Middle frontal gyrus (tissue), 1 donor: ENCODE data around the gene MUC5B.
"Not testable (repeated sequence)": the region's sequence is repeated elsewhere in the genome, so short reads cannot be mapped to it uniquely, and the experiment has no call there.

Experiments
- DNase-seq: peaks from one replicate; pipeline ENCODE4 v3.0.0-alpha.2; 2015; ENCODE audit warnings: low spot score; ENCODE audit errors: extremely low spot score

The MUC5B gene

DNA sequence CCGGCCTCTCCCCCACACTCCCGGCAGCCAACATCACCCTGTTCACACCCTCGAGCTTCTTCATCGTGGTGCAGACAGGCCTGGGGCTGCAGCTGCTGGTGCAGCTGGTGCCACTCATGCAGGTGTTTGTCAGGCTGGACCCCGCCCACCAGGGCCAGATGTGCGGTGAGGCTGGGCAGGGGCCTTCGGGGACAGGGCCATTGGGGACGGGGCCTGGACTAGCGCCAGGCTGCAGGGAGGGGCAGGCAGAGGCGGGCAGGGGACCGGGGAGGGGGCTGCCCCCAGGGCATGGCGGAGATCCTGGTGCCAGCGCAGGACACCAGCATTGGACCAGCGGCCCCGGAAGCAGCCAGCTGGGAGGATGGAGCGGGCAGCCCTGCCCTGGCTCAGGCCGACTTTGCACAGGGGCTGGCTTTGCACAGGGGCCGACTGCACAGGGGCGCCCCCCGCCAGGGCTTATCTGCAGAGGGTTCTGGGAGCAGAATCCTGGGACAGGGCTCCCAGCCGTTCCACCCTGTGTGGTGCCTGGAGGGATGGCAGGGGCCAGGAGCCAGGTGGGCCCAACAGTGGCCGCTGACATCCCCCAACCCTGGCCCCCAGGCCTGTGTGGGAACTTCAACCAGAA, 8.6 kb downstream of the MUC5B start:
- no peak for DNase-seq

DNA sequence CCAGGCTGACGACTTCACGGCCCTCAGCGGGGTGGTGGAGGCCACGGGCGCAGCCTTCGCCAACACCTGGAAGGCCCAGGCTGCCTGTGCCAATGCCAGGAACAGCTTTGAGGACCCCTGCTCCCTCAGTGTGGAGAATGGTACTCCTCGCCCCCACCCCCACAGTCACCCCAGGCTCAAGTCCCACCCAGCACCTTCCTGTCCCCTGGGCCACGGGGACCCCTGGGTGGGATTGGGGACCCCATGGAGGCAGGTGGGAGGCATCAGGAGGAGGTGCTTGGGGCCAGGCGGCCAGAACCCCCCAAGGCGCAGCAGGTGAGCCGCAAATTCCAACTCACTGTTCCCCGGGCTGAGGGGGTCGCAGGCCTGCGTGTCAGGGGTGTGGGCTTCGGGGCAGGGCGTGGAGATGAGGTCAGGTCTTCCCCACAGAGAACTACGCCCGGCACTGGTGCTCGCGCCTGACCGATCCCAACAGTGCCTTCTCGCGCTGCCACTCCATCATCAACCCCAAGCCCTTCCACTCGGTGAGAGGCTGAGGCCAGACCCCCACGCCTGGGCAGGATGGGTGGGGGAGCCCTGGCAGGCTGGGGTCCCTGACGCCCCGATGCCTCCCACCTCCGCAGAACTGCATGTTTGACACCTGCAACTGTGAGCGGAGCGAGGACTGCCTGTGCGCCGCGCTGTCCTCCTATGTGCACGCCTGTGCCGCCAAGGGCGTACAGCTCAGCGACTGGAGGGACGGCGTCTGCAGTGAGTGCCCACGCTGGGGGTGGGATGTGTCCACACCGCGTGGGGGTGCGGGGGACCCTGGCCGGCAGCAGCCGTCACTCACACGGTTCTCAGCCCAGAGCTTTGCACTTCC, 9.4 kb downstream of the MUC5B start:
- DNase-seq: no peak

DNA sequence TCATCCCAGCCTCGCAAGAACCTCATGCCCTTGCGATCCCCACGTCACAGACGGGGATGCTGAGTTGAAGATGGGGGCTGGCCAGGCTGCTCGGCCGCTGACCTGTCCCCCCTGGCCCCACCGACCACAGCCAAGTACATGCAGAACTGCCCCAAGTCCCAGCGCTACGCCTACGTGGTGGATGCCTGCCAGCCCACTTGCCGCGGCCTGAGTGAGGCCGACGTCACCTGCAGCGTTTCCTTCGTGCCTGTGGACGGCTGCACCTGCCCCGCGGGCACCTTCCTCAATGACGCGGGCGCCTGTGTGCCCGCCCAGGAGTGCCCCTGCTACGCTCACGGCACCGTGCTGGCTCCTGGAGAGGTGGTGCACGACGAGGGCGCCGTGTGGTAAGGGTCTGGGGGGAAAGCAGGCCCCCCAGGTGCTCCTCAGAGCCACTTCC, 10.0 kb downstream of the MUC5B start:
- DNase-seq: no peak

- no peak for DNase-seq
These were observed 10.6 kb downstream of the MUC5B start for GRCh38 chr11:1233351-1234053.

- no peak for DNase-seq
These were observed 11.3 kb downstream of the MUC5B start for GRCh38 chr11:1234054-1234720.

DNA sequence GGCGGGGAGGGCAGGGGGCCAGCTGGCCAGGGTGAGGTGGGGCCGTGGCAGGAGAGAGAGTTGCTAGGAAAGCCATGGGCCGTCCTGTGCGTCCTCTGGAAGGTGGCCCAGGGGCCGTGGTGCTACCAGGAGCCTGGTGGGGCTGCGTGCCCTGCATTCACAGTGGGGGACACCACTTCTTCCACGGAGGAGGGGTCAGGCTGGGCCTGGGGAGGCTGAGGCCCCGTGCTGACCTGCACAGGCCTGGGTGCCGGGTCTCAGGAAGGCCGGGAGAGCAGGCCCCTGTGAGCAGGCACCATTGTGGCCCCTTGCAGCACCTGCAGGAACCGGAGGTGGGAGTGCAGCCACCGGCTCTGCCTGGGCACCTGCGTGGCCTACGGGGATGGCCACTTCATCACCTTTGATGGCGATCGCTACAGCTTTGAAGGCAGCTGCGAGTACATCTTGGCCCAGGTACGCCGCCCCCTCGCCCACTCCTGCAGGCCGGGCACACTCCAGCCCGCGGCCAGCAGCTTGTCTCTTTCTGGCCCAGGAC, 12.0 kb downstream of the MUC5B start:
- no peak for DNase-seq

DNA sequence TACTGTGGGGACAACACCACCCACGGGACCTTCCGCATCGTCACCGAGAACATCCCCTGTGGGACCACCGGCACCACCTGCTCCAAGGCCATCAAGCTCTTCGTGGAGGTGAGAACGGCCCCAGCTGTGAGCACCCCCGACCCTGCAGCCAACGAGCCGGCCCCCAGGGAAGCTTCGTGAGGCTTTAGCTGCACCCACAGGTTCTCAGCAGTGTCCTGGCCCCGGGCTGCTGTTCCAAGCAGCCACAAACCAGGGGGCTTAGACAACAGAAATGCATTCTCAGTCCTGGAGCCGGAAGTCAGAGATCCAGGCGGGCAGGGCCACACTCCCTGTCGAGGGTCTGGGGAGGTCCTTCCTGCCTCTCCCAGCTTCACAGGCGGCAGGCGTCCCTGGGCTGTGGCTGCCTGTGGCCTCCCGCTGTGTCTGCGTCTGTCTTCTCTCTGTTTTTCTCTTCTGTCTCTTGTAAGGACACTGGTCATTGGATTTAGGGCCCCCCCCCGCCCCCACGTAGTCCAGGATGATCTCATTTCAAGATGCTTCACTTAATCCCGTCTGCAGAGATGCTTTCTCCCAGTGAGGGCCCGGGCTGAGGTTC, 12.5 kb downstream of the MUC5B start:
- no peak for DNase-seq

DNA sequence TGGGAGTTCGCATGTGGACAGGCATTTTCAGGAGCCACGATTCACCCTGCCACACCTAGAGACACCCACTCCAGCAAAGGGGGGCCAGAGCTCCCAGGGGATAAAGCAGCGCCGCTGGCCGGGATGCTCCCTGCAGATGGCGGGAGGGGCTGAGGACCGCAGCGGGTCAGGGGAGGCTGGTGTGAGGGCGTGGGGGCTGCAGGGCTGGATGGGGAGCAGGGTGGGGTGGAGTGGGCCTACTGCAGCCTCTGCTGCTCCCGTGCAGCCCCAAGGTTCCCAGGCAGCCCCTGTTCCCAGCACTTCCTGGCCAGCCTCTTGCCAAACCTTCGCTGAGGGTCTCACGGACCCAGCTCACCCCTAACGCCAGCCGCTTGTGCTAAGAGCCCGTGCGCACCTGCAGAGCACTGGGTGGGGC, 13.0 kb downstream of the MUC5B start:
- no peak for DNase-seq

DNA sequence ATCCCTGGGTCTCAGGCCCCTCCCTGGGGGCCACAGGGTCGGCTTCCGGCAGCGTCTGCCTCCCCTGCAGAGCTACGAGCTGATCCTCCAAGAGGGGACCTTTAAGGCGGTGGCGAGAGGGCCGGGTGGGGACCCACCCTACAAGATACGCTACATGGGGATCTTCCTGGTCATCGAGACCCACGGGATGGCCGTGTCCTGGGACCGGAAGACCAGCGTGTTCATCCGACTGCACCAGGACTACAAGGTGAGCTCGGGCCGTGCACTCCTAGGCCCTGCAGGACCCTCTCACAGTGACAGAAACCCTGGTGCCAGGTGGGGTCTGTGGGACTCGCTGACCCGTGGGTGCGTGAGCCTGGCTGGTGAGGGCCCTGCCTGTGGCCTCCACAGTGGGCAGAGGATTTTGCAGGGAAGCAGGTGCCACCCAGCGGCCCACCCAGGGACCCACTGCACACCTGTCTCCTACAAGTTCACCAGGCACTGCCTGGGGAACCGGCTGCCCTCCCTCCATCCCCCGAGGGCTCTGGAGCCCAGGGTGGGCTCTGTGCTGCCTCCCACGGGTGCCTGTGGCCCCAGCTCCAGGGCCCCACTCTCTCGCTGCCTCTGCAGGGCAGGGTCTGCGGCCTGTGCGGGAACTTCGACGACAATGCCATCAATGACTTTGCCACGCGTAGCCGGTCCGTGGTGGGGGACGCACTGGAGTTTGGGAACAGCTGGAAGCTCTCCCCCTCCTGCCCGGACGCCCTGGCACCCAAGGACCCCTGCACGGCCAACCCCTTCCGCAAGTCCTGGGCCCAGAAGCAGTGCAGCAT, 13.7 kb downstream of the MUC5B start:
- DNase-seq: no peak

- no peak for DNase-seq
These were observed 14.3 kb downstream of the MUC5B start for GRCh38 chr11:1237128-1237580.

DNA sequence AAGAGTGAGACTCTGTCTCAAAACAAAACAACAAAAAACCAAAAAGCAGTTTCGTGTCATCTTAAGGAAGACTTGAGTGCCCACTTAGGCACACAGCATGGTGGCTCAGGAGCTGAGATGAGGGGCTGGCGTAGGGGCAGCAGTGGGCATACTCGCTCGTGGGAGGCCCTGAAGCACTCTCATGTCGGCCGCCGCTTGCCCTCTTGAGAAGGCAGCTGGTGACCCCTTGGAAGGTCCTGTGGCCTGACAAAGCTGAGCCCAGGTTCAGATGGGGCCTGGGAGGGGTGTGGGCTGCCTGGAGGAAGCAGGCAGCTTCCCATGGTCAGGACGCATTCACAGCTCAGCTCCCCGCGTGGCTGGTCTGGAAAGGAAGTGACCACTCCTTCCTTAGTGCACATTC, 15.0 kb downstream of the MUC5B start:
- DNase-seq: no peak

DNA sequence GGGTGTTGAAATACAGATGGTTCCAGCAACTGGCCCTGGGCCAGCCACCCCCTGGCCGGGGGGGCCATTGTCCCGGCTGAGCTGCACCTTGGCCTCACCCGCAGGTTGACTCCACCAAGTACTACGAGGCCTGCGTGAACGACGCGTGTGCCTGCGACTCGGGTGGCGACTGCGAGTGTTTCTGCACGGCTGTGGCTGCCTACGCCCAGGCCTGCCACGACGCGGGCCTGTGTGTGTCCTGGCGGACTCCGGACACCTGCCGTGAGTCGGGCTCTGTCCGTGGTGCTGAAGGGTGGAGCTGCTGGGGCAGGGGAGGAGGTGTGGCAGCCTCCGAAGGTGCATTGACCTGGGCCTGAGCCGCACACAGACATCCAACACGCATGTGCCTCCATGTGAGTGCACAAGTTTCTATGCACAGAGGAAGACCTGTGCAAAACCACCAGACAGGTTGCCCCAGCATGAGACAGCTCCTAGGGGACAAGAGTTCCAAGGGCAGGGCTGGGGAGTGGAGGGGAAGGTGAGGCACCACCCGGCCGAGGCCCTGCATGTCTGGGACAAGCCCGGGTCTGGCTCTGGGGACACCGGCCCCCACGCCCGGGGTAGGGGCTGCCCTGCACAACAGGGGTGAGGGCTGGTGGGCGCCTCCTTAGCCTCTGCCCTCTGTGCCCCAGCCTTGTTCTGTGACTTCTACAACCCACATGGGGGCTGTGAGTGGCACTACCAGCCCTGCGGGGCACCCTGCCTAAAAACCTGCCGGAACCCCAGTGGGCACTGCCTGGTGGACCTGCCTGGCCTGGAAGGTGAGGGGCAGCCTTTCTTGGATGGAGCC, 16.1 kb downstream of the MUC5B start:
- DNase-seq: no peak

DNA sequence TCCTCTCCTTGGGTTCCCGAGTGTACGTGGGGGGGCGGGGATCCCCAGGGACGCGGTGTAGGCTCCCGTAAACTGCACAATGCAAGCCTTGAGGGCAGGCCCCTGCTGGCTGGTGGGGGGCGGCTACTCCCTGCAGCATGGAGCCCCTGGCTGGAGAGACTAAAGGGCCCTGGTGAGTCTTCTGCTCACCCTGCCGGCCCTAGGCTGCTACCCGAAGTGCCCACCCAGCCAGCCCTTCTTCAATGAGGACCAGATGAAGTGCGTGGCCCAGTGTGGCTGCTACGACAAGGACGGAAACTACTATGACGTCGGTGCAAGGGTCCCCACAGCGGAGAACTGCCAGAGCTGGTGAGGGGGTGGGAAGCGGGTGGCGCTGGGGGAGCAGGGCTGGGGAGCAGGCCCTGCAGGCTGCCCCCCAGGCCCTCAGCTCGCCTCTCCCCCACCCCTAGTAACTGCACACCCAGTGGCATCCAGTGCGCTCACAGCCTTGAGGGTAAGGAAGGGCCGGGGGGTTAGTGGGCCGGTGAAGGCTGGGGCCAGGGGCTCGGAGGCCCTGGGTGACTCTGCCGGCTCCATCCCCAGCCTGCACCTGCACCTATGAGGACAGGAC, 16.8 kb downstream of the MUC5B start:
- DNase-seq: no peak

- no peak for DNase-seq
These were observed 17.9 kb downstream of the MUC5B start for GRCh38 chr11:1240771-1241170.

DNA sequence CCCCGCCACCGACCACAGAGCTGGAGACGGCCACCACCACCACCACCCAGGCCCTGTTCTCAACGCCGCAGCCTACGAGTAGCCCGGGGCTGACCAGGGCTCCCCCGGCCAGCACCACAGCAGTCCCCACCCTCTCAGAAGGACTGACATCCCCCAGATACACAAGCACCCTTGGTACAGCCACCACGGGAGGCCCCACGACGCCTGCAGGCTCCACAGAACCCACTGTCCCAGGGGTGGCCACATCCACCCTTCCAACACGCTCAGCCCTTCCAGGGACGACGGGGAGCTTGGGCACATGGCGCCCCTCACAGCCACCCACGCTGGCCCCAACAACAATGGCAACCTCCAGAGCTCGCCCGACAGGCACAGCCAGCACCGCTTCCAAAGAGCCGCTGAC, 18.8 kb downstream of the MUC5B start:
- DNase-seq: no peak

DNA sequence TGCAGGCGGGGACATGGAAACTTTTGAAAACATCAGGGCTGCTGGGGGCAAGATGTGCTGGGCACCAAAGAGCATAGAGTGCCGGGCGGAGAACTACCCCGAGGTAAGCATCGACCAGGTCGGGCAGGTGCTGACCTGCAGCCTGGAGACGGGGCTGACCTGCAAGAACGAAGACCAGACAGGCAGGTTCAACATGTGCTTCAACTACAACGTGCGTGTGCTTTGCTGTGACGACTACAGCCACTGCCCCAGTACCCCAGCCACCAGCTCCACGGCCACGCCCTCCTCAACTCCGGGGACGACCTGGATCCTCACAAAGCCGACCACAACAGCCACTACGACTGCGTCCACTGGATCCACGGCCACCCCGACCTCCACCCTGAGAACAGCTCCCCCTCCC, 19.4 kb downstream of the MUC5B start:
- DNase-seq: no peak

DNA sequence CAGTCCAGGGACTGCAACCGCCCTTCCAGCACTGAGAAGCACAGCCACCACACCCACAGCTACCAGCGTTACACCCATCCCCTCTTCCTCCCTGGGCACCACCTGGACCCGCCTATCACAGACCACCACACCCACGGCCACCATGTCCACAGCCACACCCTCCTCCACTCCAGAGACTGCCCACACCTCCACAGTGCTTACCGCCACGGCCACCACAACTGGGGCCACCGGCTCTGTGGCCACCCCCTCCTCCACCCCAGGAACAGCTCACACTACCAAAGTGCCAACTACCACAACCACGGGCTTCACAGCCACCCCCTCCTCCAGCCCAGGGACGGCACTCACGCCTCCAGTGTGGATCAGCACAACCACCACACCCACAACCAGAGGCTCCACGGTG, 19.9 kb downstream of the MUC5B start:
- not testable (repeated sequence) for DNase-seq

DNA sequence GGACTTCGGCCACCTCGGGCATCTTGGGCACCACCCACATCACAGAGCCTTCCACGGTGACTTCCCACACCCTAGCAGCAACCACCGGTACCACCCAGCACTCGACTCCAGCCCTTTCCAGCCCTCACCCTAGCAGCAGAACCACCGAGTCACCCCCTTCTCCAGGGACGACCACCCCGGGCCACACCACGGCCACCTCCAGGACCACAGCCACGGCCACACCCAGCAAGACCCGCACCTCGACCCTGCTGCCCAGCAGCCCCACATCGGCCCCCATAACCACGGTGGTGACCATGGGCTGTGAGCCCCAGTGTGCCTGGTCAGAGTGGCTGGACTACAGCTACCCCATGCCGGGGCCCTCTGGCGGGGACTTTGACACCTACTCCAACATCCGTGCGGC, 20.7 kb downstream of the MUC5B start:
- DNase-seq: not testable (repeated sequence)

- not testable (repeated sequence) for DNase-seq
These were observed 21.7 kb downstream of the MUC5B start for GRCh38 chr11:1244557-1244956.
